Aorta (tissue), 5 donors: Measurements from ENCODE around the gene BRF1. TPM values are rescaled to one million over a fixed set of nuclear protein-coding genes. Genes with fewer than 3 reads are reported as not detected.

Source experiments
- ATAC-seq: fragments of 200-7000 bp; cut with Tn5 transposase; one replicate; pipeline ENCODE4 v1.9.1; 2022; ENCODE audit warnings: moderate library complexity; ENCODE audit not compliant: low FRiP score
- DNase-seq, 2 donors: peaks; one replicate each; pipeline ENCODE4 v3.0.0-alpha.2; 2020
- H3K27ac ChIP-seq, 2 donors: one replicate each; pipeline ENCODE4 v1.5.1; 2013; ENCODE audit warnings: low read length in 2 of 2, mild to moderate bottlenecking in 2 of 2, moderate library complexity in 2 of 2, control low read depth in 1 of 2, inconsistent platforms in 1 of 2, low read depth in 1 of 2
- H3K27me3 ChIP-seq, 2 donors: one replicate each; pipeline ENCODE4 v1.6.1; 2013; ENCODE audit warnings: control low read depth in 1 of 2, low read length in 1 of 2, mild to moderate bottlenecking in 1 of 2, moderate library complexity in 1 of 2; ENCODE audit not compliant: insufficient read depth in 2 of 2, control insufficient read depth in 1 of 2
- H3K36me3 ChIP-seq, 2 donors: one replicate each; pipeline ENCODE4 v1.6.1; 2013; ENCODE audit warnings: control low read depth in 1 of 2, low read length in 1 of 2, mild to moderate bottlenecking in 1 of 2; ENCODE audit not compliant: insufficient read depth in 2 of 2, control insufficient read depth in 1 of 2
- H3K4me1 ChIP-seq, 2 donors: one replicate each; pipeline ENCODE4 v1.6.1; 2013; ENCODE audit warnings: low read length in 2 of 2, control low read depth in 1 of 2, mild to moderate bottlenecking in 1 of 2, moderate library complexity in 1 of 2; ENCODE audit not compliant: insufficient read depth in 2 of 2, control insufficient read depth in 1 of 2
- H3K4me3 ChIP-seq, 2 donors: one replicate each; pipeline ENCODE4 v1.5.1; 2013; ENCODE audit warnings: low read length in 2 of 2, control low read depth in 1 of 2, mild to moderate bottlenecking in 1 of 2
- H3K9me3 ChIP-seq: one replicate; pipeline ENCODE4 v1.6.1; 2013; ENCODE audit warnings: mild to moderate bottlenecking, low read length; ENCODE audit not compliant: control insufficient read depth
- WGBS, 2 donors: extraction: QIAGEN DNeasy Blood & Tissue Kit; methylation state at CpG; one replicate each; pipeline ENCODE4 v1.1.7; 2013; 5-methylcytosine and 5-hydroxymethylcytosine counted together
- intact Hi-C, 2 donors: fragments of 100-400 bp; cut with DNase I; formaldehyde crosslinking; loops; one replicate each; pipeline versions ENCODE4 v1.14.2 to v1.15.0; 2022
- polyA plus RNA-seq, 2 donors: library from polyadenylated mRNA; stranded (reverse); fragments of 200-250 nt; gene quantifications; one replicate each; pipeline ENCODE4 v1.2.3, GENCODE V29; 2013
- total RNA-seq, 2 donors: library from RNA; stranded (reverse); fragmentation: NEBNext Ultra II Directional; extraction: Animal tissue kit (Norgen Biotek cat#: 25700); gene quantifications; one replicate each; pipeline ENCODE4 v1.2.1, GENCODE V29; 2021
- donor health status: healthy with polysubstance abuse.
- donor health status: Bipolar disorder and iron deficiency.
- donor health status: DM: no; HTN: no; CAD: no.
- donor health status: DM: no; HTN: no; CAD: no.
- donor health status: DM: yes; HTN: yes; CAD: no.

Gene BRF1
- total and polyA plus RNA-seq, 4 donors: 7.1 to 44.3 (median 29.6) TPM

DNA sequence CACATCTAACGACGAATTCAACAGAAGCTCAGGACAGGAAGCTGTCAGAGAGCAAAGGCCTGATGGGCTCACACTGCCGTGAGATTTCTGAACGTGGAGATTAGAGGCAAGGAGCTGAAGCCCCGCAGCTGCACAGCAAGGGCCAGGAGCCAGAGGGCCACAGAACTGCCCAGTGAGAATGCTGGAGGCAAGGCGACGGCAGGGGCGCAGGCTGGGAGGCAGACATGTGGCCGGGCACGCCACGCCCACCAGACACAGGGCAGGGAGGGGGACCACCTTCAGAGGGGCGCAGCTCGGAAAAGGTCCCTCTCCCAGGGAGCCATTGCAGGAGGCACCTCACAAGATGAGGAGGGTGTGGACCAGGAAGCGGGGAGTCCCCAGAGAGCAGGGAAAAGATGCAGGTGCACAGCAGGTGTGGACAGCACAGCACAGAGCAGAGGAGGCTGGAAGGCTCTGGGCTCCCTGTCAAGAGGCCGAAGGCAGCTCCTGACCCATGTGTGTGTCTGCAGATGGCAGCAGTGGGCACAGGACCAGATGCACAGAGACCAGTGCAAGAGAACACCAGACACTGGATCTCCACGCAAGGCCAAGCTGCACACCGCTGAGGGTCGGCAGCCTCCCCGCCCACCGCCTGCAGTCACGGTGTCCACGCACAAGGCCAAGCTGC is 29.4 kb downstream of the BRF1 start:
- Histone ChIP-seq H3K9me3 (no peaks in the 10 kb centered on the region), H3K27ac (no peak overlapping the region), H3K4me1 (no peaks in the 10 kb centered on the region), H3K27me3 (no peaks in the 10 kb centered on the region), H3K36me3 (no peaks in the 10 kb centered on the region), H3K4me3 (no peak overlapping the region)
- ATAC-seq (no peak), DNase-seq (no peak)
- intact Hi-C loops: no loop called here
- 89 to 91% methylated on average over 22 of the region's 22 CpGs for WGBS, 2 donors

DNA sequence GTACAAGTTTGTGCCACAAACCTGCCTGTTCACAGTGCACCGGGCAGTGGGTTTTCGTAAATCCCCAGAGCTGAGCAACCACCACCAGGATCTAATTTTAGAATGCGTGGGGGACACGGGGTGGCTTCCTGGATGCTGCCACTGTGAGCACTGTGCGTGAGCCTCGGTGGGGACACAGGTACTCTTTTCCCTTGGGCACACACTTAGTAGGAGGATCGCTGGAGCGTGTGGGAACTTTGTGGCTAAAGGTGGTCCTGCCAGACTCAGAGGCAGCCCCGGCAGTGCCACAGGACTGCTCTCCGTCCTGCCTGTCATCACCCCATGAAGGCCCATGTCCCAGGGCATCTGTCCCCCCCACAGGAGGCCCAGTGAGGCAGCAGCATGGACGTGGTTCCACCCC is 31.4 kb downstream of the BRF1 start:
- Histone ChIP-seq H3K9me3 (no peaks in the 10 kb centered on the region), H3K4me3 (no peak overlapping the region), H3K36me3 (no peaks in the 10 kb centered on the region), H3K27ac (no peak overlapping the region), H3K4me1 (no peaks in the 10 kb centered on the region), H3K27me3 (no peaks in the 10 kb centered on the region)
- 80% methylated on average over 11 of the region's 11 CpGs for WGBS, 2 donors
- DNase-seq (no peak), ATAC-seq (no peak)
- intact Hi-C loops: loop anchor here in 1 of 2 donors (10.0 kb wide), 1 partner anchor 55 kb away; no protein-coding TSS in a partner anchor

DNA sequence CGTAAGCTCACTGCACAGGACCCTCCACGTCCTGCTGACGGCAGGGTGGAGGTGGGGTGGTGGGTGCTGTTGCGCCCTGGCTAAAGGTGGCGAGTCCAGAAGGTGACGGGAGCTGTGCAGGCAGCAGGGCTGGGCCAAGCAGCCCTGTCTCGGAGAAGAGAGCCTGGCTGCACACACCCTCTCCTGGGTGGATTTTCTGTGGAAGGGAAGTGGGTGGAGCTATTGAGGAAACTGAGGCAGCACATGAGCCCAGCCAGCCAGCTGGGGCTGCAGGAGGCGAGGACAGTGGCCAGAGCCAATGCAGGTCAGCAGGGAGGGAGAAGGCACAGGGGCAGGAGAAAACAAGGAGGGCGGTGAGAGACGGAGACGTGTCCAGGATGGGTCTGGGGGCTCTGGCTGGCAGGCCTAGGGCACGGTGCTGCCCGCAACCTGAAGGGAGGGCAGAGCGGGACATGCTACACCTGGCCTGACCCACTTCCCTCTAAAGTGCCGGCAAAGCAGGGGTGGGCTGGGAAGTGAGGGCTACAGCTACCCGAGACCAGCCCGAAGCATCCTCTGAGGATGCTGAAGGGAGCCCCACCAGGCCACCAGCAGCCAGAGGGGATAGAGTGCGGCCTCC is 32.0 kb downstream of the BRF1 start:
- Histone ChIP-seq H3K27ac (no peak overlapping the region), H3K4me1 (no peaks in the 10 kb centered on the region), H3K27me3 (no peaks in the 10 kb centered on the region), H3K9me3 (no peaks in the 10 kb centered on the region), H3K36me3 (no peaks in the 10 kb centered on the region), H3K4me3 (no peak overlapping the region)
- intact Hi-C loops: loop anchor here in 1 of 2 donors (10.0 kb wide), 1 partner anchor 54 kb away; no protein-coding TSS in a partner anchor
- 89 to 93% methylated on average over 18 of the region's 18 CpGs for whole genome bisulfite sequencing, 2 donors
- DNase-seq: no peak
- ATAC-seq: no peak

DNA sequence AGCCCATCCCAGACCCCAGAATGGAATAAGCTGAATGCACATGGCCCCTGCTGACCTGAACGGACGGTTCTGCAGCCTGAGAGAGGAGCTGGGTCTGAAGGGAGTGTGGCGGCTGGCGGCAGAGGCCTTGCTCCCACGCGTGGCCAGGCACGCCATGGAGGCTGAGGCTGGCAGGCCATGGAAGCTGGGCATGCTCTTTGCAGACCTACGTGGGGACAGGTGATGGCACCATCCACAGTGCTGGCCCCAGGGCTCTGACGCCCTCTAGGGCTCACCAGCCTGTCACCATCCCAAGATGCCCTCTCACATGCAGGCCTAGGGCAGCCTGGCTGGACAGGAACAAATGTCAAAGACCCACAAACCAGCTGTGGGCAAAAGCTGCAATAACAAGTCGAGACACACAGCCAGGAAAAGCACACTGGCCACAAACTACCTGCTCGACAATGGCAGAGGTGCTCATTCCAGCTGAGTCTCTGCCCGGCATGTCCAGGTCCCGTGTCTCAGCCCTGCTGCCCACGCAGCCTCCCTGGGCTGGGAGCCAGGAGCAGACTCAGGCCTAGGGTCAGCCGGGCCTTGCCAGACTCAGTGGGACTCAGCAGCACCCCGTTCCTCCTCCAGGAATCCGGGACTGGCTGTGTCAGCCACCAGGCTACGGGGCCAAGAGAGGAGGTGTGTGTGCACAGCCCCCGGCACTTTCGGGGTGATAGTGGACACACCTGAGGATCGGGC is 32.8 kb downstream of the BRF1 start:
- Histone ChIP-seq H3K4me3 (no peak overlapping the region), H3K9me3 (no peaks in the 10 kb centered on the region), H3K36me3 (no peaks in the 10 kb centered on the region), H3K27ac (no peak overlapping the region), H3K27me3 (no peaks in the 10 kb centered on the region), H3K4me1 (no peaks in the 10 kb centered on the region)
- no peak for ATAC-seq
- no peak for DNase-seq
- intact Hi-C loops: loop anchor here in 1 of 2 donors (10.0 kb wide), 1 partner anchor 53 kb away; no protein-coding TSS in a partner anchor
- 80 to 82% methylated on average over 21 of the region's 21 CpGs for WGBS, 2 donors

DNA sequence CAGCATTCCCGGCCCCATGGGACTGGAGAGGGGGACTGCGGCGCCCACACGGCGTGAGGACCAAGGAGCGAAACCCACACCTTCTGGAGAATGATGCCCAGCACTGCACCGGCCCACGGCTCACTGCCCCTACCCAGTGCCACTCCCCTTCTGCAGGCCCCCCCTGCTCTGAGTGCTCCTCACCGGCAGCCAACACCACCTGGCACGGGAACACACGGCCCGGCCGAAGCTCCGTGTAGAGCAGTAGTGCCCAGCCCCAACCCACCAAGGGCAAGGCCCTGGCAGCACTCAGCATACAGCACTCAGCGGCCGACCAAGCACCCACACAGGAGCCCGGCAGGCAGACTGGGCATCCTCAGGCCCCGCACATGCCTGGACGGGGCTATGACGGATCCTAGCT is 39.0 kb downstream of the BRF1 start:
- WGBS, 2 donors: 88 to 89% methylated on average over 20 of the region's 20 CpGs
- Histone ChIP-seq H3K36me3 (no peaks in the 10 kb centered on the region), H3K9me3 (no peaks in the 10 kb centered on the region), H3K4me3 (no peak overlapping the region), H3K27me3 (no peaks in the 10 kb centered on the region), H3K4me1 (no peaks in the 10 kb centered on the region), H3K27ac (no peak overlapping the region)
- DNase-seq (no peak), ATAC-seq (no peak)
- intact Hi-C loops: loop anchor here in 1 of 2 donors (10.0 kb wide), 1 partner anchor 47 kb away; no protein-coding TSS in a partner anchor

DNA sequence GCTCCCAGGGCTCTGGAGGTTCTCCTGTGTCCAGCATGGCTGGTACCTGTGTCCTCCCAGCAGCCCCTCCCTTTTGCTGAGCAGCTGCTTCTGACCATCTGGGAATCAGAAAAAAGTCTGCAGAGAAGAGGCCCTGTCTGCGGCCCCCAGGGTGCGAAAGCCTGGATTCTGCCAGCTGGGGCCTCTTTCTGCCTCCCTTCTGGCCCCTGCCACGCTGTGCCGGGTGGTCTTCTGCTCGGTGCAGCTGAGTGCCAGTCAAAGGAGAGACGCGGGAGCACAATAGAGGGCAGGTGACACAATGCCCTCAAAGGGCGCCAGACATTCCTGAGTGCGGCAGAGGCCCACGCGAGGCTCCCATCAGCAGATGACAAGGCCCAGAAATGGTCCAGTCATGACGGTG is 39.8 kb downstream of the BRF1 start:
- ATAC-seq (no peak), DNase-seq (no peak)
- no peaks in the 10 kb centered on the region for H3K9me3 ChIP-seq
- intact Hi-C loops: loop anchor here in 1 of 2 donors (10.0 kb wide), 1 partner anchor 46 kb away; no protein-coding TSS in a partner anchor
- no peaks in the 10 kb centered on the region for H3K36me3 ChIP-seq
- H3K27ac ChIP-seq: no peak overlapping the region
- WGBS, 2 donors: 82 to 84% methylated on average over 12 of the region's 12 CpGs
- H3K4me1 ChIP-seq: no peaks in the 10 kb centered on the region
- no peak overlapping the region for H3K4me3 ChIP-seq
- H3K27me3 ChIP-seq: no peaks in the 10 kb centered on the region

DNA sequence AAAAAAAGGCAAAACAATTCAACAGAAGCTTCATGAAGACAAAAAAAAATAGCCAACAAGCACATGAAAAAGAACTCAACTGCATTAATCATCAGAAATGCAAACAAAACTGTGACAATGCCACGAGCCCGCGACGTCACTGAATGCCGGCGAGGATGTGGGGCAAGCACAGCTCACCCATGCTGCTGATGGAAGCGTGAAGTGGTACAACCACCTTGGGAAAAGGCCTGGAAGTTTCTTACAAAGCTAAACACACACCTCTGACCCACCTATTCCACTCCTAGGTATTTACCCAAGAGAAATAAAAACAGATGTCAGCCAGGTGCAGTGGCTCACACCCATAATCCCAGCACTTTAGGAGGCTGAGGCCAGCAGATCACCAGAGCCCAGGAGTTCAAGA is 42.0 kb downstream of the BRF1 start:
- Histone ChIP-seq H3K27ac (no peak overlapping the region), H3K27me3 (no peaks in the 10 kb centered on the region), H3K36me3 (no peaks in the 10 kb centered on the region), H3K4me3 (no peak overlapping the region), H3K9me3 (no peaks in the 10 kb centered on the region), H3K4me1 (no peaks in the 10 kb centered on the region)
- no peak for ATAC-seq
- 76 to 87% methylated on average over 7 of the region's 7 CpGs for WGBS, 2 donors
- intact Hi-C loops: no loop called here
- DNase-seq: no peak

DNA sequence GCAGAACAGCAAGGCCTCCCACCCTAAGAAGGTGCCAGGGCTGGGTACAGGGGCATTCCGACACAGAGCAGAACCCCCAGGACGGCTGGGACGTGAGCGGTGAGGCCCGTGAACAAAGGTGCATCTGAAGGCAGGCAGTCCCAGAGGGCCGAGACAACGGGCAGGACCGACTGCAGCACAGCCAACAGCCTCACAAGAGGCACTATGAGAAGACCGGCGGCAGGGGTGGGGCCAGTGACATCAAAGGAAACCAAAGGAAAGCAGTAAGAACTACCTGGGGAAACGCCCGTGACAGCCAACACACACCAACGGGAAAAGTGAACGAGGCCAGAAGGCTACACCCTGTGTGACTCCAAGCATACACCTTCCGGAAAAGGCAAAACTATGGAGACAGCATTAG is 43.3 kb downstream of the BRF1 start:
- no peaks in the 10 kb centered on the region for H3K9me3 ChIP-seq
- intact Hi-C loops: loop anchor here in 1 of 2 donors (2.0 kb wide), 1 partner anchor 41 kb away; no protein-coding TSS in a partner anchor
- no peaks in the 10 kb centered on the region for H3K36me3 ChIP-seq
- no peak for ATAC-seq
- 89 to 93% methylated on average over 15 of the region's 15 CpGs for WGBS, 2 donors
- no peaks in the 10 kb centered on the region for H3K27me3 ChIP-seq
- no peaks in the 10 kb centered on the region for H3K4me1 ChIP-seq
- no peak overlapping the region for H3K4me3 ChIP-seq
- no peak for DNase-seq
- no peak overlapping the region for H3K27ac ChIP-seq
